ENCODE measurements around the gene MED28.

GRCh38 chr4:17613761-17614415 is 553 bp upstream of the MED28 start:
- TF ChIP-seq GATA2 (IDR thresholded peaks at IDR 0.05; ENCODE audit: low read depth, low read length) = no peak
- TF ChIP-seq GATA3 (IDR thresholded peaks at IDR 0.05; ENCODE audit: low read depth, low read length) = no peak

Data from SH-SY5Y (cell line).